Fibroblast of skin of left biceps (primary cell): Measurements from ENCODE around the gene RNU5B-1.

ENCODE experiments used
- DNase-seq, 2 experiments: peaks; one replicate each; pipeline ENCODE4 v3.0.0-alpha.2; 2013; ENCODE audit warnings: low read depth in 2 of 2

RNU5B-1 gene

DNA sequence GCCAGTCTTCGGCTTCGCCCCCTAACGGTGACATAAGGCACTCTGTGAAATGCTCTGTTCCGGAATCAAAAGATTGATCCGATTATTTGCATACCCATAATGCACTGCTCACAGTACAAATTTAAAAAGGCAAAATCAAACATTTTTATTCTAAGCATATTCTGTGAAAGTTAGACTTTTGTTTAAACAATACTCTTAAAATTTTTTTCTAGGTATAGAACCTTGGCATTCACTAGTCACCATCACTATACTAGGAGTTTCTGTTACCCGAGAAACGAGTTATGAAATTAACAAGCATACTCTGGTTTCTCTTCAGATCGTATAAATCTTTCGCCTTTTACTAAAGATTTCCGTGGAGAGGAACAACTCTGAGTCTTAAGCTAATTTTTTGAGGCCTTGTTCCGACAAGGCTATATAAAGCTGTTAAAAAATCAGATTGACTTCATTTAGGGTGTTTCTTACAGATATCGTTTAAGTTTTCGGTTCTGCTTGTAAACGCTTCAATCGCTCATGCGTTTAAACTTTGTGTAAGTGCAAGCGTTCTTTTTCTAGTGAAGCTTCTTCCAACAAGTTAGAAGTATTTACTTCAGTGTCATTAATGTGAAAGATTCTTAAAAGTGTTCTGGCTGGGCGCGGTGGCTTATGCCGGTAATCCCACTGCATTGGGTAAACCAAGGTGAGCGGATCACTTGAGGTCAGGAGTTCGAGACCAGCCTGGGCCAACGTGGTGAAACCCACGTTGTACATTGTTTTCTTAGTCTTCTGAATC lies at the start of gene RNU5B-1:
Gene RNU5B-1 (plus strand): TSS at position 297 of the 769 bp plus-strand sequence.
- DNase-seq, result peak; percentile 97 to 99

DNA sequence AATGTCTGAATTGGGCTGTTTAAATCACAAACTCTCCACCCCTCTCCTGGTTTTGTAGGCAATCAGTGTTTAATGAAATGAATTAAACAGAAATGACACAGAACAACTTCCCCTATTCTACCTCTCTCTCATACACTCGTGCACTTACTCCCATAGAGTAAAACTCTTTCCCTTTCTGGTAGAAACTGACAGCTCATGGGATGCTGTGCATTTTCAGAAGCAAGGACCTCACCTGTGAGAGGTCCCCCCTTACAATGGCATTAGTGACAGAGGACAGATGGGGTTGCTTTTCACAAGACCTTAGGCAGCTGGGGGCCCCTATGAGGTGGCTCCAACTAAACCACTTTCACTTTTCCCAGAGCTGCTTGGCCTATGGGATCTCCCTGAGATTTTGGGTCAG lies 49.7 kb upstream of the RNU5B-1 start:
- no peak for DNase-seq

DNA sequence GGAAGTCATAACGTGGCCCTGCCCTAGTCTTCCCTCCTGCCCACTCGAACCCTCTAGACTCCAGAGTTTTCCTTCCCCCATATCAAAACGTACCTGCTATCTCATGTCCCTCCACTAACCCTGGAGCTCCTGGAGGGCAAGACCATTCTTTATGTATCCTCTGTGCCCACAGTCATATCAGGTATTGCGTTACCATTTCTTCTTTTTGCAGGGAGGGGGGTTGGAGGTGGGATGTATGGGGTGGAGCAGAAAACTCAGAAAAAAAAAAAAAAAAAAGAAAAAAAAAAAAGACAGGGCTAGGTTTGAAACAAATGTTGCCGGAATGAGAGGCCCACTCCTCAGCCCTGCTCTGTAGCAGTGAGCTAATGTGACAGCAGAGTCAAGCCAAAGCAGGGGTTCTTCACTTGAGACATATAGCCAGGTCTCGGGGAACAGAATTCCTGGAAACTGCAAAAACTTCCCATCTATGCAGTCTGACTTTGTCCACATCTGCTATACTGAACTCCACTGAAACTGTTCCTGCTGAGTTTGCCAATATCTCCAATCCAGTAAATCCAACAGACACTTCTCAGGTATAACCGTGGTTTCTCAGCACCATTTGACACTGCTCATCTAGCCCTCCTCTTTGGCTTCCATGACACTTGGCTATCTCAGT lies 48.9 kb upstream of the RNU5B-1 start:
- DNase-seq, result no peak

DNA sequence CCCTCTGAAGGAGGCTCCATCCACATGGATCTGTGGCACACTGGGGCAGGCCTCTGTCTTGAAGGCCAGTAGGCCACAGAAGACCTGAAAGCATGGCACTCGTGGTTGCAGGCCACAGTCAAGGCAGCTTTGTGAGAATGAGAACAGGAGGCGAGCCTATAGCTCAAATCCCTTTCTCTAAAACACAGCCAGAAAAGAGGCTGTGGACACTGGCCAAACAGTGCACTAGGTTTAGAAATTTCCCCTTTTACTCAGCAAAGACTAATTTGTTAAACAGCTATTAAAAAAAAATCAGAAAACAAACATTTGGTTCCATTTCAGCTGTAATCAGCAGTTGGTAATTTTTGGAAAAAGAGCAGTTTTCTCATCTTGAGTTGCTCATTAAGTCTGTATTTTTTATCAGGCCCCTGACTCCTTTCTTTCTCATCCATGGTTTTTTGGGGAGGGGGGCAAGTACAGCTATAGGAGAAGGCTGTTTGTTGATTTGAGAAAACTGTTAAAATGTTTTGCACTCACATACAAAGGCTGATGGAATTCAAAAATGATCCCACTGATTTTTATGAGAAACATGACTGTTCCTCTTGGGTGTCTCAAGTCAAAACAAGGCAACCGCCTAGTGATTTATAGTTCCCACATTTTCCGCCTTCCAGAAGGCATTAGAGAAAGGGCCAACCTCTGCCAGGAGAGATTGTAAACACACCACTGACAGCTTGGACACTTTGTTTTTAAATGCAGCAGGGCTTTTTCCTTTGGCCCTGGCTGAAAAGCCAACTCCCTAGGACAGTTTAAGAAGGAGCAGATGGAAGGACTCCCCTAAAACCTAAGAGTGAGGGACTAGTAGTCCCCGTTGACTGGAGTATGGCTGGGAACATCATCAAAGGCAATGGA lies 45.9 kb upstream of the RNU5B-1 start:
- DNase-seq, result no peak

DNA sequence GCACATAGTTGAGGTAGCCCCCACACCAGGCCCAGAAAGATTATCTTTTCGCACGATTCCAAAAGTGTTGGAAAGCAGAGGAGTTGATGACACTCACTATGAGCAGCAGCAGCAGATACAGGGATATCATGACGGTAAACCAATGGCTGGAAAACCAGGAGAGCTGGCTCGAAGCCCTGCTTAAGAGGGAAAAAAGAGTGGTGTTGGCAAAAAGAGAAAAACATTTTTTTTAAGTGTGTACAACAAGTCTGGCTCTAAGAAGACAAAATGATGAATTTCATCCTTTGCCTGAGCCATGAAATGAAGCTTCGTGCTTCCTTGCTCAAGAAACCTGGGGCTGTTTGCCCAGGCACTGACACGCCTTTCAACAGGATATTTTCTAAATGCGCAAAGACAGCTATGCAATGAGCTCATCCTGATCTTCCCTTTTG lies 45.1 kb upstream of the RNU5B-1 start:
- DNase-seq, result no peak

DNA sequence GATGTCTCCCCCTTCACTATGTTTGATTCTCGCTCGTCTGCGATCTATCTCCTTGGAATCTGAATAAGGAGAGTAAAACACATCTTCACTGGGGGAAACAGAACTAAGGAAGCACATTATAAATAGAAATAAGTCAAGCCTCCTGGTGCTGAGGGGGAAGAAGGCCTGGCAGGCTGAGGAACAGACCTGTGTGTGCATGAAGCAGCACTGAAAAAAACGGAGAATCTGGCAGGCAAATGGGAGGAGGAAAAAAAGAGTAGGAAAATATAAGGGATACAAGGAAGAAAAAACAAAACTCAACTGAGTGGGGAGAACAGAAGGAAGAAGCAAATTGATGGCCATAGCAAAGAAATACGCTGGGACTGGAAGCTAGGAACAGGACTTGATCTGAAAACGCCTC lies 43.5 kb upstream of the RNU5B-1 start:
- no peak for DNase-seq

DNA sequence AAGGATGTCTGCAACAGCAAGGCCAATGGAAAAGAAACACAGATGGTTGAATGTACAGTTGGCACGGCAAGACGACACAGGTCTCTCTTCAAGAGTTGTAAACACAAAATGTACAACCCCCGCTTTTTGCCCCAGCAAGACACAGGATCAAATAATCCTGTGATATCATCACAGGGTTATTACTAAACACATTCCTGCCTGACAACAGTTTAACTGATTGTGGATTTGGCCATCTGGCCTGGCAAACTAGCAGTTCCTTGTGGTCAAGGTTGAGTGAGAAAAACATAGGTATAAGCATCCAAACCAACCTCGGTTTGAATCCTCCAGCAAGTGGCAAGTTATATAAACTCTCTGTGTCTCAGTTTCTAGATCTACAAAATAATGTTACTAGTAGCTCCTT lies 41.2 kb upstream of the RNU5B-1 start:
- no peak for DNase-seq

DNA sequence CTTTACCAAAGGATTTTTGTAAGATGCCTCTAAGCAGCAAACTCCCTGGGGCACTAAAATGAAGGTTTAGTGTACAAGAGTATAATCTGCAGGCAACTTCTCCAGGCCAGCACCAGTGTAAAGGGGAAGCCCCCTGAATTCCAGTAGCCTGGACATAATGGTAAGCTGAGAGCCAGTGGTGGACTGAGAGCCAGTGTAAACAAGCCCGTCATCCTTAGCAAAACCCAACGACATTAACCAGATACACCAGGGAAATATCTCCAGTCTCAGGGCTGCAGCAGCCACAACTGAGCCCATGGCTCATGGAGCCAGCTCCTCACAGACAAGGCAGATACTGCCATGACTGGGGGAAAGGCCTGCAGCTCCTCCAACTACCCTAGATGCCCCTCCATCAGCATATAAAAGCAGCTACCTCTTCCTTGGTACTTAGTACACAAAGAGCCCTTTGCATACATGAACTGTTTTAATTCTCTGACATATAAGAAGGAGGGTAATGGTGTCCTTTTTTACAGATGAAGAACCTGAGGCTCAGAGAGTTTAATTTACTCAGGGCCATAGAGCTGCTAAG lies 39.5 kb upstream of the RNU5B-1 start:
- no peak for DNase-seq

DNA sequence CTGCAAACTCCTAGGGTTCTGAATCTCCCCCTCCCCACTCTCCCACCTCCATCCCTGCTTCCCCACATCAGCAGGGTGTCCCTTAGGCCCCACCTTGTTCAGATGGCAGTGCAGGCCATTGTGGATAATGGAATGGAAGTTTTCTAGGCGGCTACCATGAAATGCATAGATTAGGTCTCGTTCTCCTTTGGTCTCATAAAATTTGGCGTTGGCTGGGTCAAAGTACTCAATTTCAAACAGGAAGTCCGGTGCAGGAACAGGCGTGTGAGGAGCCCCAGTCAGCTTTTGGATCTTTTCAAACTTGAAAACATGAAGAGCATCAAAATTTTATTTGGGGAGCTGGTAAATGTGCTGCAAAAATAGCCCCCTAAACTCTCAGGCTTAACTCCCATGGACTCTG lies 38.0 kb upstream of the RNU5B-1 start:
- DNase-seq, result no peak

DNA sequence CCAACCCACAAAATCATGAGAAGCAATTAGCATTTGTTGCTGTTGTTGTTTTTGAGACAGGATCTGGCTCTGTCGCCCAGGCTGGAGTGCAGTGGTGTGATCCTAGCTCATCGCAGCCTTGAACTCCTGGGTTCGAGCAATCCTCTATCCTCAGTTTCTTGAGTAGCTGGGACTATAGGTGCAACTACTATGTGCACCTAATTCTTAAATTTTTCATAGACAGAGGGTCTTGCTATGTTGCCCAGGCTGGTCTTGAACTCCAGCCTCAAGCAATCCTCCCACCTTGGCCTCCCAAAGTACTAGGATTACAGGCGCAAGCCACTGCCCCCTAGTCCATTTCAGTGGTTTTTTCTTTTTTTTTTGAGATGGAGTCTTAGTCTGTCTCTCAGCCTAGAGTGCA lies 36.1 kb upstream of the RNU5B-1 start:
- DNase-seq, result no peak

DNA sequence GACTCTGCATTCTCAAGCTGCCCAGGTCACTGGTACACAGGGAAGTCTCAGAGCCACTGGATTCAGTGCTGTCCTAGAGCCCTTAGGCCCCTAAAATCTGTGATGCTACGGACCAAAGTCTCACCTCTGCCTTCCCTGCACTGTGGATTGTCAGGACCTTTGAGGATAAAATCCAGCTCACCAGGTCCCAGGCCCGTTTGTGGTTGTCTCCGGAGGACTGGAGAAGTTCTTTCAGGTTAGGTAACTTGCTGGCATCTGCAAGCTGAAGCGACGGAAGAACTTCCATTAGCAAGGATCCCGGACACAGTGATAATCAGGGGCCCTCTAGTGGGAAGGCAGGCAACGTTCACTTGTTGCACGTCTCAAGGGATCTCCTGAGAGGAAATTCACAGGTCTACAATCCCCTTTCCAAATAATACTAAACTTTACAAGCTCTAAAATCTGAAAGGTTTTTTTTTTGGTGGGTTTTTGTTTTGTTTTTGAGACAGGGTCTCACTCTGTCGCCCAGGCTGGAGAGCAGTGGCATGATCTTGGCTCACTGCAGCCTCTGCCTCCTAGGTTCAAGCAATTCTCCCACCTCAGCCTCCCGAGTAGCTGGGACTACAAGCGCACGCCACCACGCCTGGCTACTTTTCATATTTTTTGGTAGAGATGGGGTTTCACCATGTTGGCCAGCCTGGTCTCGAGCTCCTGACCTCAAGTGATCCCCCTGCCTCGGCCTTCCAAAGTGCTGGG lies 33.5 kb upstream of the RNU5B-1 start:
- DNase-seq, result peak in 1 of 2 experiments; percentile 53

DNA sequence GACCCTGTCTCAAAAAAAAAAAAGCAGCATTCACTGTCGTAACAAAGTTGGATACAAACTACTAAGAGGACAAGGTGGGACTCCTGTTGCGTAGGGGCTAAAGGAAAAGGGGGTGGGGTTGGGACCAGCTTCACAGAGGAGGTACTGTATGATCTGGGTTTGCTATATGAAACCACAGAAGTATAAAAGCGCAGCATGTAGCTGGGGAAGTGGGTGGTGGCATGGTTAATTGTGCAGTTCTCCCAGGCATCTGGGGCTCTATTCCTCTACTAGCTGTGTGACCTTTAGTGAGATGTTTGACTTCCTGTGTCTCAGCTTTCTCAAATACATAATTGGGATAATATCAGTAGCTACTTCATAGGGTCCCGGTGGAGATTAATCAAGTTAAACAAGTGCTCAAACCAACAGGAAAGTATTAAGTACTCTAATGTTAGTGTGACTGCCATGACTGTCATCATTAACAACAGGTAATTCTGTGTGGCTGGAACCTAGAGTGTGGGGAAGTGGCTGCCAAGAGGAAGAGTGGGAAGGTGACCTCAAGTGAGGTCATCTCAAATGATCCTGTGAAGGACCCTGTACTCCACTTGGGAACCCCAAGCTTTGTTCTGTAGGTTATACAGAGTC lies 29.3 kb upstream of the RNU5B-1 start:
- no peak for DNase-seq

DNA sequence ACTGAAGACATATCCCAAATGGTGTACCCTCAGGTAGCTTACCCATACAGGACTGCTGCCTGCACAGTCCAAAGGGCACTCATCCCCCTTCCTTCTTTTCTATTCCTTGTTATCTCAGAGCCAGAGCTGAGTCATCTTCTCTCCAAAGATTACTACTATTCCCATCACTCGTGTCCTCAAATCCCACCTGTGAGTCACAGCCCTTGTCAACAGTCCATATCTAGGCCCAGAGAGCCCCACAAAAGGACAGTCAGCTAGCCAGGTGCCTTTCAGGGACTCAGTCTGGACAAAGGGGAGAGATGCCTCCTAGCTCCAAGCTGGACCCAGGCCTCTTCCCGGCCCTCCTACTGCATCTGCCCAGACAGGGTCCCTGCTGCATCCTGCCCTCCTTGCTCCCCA lies 28.8 kb upstream of the RNU5B-1 start:
- DNase-seq, result no peak

DNA sequence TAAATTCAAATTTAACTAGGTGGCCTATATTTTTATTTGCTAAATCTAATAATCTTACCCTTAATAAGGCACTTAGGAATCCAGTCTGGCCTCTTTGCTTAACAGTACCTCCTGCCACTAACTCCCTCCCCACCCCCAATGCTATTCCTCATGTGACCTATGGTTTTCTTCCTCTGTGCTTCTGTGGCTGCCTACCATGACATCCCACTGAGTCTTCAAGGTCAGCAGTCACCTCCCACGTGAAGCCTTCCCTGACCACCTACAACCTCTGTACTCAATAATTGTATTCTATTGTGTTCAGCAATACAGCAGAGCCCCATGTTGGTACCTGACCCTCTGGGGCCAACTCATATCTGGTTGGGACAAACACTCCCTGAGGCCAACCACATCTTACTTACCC lies 27.5 kb upstream of the RNU5B-1 start:
- DNase-seq, result no peak

DNA sequence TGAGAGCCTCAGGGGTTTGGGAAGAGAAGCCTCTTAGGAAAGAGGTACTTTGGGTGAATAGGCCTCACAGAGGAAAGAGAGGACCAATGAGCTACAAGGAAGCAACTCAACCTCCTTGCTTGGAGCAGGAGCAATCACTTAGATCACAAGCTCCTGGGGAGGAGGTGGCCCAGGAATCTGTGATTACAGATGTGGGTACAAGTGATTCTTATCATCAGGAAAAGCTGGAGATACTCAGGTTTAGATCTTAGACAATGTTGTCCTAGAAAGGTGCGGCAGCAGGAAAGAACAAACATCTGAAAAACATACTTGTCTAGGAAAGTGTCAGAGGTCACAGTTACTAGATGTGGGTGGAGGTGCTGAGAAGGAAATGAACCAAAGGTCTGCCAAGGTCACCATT lies 26.0 kb upstream of the RNU5B-1 start:
- no peak for DNase-seq

DNA sequence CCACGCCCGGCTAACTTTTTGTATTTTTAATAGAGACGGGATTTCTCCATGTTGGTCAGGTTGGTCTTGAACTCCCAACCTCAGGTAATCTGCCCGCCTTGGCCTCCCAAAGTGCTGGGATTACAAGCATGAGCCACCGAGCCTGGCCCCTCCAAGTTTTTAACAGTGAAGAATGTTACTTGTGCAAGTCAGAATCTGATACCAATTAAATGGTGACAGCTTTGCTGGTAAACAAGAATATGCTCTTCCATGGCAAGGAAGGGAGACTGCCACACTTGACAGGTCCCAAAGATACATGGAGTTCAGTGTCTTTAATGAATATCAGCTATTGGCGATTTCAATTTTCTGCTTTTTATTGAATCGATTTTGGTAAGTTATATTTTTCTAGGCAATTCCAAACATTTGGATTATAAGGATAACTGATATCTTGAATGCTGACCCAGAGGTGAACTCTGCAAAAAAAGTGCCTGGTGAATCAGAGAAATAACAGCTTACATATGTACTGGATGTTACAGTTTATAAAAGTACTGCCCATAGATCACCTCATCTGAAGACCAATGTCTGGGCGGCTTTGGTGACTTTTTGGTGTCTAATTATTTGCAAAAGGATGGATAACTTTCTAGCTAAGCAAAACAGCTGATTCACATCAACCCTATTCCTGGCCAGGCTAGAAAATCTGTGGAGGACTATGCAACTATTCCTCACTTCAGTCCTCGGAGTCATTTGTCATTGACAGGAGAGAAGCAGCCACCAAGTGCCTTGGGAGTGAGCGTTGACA lies 19.0 kb upstream of the RNU5B-1 start:
- peak in 1 of 2 experiments; percentile 9 for DNase-seq

DNA sequence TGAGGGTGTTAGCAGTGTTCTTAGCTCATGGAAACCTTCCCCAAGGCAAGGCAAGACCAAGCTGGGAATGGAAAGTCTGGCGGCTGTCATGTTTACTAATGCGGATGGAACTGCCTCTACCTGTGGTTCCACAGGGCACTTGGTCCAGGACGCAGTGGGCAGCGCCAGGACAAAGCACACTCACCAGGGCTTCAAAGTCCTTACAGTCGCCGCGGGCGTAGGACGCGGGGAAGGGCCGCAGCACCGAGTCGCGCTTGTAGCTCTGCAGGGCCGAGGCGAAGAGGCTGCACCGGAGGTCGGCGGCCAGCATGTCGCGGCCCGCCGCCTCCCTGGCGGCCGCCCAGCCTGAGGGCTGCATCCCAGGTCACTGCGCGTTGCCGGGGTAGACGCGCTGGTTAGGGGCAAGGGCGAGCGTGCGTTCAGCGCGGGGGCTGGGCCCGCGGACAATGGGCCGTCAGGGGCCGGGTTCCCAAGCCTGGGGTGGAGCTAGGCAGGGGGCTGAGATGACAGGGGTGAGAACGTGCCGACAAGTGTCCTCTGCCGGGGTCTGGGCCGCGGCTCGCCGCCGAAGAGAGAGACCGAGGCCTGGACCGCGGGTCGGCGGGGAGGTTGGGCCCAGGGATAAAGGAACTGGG lies 18.3 kb upstream of the RNU5B-1 start:
- no peak for DNase-seq

DNA sequence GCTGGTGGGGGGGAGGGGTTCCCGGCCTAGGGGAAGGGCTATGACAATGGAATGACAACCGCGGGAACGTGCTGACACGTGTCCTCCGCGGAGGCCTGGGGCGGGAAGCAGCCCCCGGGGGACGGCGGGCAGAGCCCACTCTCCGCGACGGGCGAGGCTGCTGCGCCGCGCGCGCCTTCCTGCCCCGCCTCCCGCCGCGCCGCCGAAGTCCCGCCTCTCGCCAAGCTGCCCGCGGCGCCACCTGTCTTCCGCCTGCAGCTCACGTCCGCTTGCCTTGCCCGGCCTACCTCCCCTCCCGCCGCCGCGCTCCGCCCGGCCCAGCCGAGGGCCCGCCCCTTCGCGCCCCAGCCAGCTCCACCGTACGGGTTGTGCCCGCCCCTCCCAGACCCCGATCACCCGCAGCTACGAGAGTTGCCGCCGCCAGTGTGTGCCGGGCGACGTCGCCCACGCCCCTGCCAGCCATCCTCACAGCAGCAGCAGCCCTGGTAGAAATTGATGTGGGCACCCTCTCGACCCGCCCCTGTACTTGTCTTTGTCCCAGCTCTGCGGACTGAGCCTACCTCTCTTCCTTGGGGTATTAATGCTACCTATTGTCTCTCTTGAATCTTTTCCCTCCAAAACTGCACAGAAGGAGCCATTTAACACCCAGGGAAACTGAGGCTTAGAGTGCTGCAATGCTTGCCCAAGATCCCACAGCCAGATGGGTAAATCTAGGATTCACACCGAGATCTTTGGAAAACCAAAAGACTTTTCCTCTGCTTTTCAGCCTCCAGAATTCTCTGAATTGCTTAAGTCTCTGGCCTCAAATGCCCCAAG lies 17.6 kb upstream of the RNU5B-1 start, which contains the start of gene PARP16:
Gene PARP16 (minus strand): TSS at position 180 of the 816 bp plus-strand sequence. CDS start 457 bp downstream, outside the sequence.
- DNase-seq, result peak; percentile 40 to 44

DNA sequence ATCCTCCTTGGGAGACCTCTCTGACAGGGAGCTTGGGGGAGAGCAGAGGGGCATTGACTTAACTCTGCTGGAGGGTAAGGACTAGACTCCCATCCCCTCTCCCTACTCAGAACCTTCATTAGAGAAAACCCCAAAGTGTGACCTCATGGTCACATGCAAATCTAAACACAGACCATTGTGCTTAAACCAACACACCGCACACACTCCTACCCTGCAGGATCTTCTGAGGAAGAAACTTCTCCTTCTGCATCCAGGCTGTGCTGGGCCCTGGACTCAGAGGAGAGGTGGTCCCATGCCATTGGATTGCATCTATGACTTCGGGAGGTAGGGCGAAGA lies 17.0 kb upstream of the RNU5B-1 start:
- no peak for DNase-seq
